GM21367 (cell line): ENCODE data around the gene LPCAT1.
"Not testable (repeated sequence)": the region's sequence is repeated elsewhere in the genome, so short reads cannot be mapped to it uniquely, and the experiment has no call there.

Experiments used
- ATAC-seq: cut with Tn5 transposase; IDR thresholded peaks from one replicate; pipeline ENCODE4 v1.9.1; 2021; ENCODE audit not compliant: unreplicated experiment

The LPCAT1 gene

DNA sequence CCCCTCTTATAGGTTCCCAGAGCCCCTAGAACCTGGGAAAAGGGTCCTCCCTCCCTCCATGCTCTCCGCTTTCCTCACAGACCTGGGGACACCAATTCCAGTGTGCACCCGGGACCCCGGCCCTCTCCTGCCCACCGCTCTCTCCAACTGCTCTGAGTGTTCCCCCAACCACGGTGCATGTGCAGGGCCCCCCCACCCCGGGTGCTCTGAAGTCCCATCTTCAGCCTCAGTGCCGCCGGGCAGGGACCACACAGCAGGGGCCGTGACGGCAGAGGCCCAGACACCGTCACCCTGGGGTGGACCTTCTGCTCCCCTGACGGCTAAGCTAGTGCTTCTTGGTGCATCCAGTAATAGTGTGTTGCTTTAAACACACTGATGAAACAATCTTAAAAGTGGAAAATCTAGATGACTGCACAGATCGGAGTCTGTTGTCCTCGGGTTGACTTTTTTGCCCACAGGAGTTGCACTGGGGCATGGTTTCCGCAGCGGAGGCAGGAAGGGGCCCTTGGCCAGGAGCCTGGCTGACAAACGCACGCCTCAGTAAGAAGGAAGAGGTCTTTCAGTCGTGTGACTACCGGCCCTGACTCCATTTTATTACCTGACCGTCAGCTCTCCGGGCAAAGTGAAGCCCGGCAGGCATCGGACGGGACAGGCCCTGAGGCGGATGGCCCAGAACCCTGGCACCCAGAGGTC lies 42.3 kb downstream of the LPCAT1 start:
- ATAC-seq, result no peak

DNA sequence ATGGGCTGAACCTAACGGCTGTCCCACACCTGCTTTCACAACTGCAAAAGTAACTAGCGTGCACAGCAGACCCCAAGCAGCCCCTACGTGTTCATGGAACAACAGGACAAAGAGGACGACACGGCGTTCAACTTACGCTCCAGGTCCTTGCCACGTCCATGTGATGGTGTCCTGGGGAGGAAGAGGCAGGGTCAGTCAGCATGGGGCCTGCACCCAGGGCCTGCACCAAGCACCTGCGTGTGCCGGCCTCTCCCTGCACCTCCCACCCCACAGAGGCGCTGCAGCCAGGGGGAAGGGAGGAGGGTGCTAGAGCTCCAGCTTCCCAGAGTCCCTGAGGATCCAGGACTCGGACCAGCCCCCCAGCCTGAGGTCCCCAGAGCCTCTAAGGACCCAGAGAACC lies 43.0 kb downstream of the LPCAT1 start:
- ATAC-seq, result no peak

DNA sequence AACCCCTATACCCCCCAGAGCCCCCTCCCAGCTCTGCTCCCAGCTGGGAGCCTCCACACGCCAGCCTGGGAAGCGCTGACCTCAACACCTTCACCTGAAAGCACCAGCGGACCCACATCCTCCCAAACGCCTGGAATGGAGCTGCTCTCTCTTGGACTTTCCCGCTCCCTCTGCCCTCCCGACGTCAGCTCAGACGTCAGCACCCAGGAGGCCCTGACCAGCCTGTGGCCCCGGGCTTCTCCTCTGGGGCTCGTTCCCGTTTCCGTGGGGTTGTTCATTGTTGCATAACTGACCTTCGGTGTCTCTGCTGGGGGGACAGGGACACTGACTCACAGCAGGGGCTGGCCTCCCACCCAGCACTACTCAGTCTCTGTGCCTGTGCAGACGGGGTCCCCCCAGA lies 43.5 kb downstream of the LPCAT1 start:
- no peak for ATAC-seq

DNA sequence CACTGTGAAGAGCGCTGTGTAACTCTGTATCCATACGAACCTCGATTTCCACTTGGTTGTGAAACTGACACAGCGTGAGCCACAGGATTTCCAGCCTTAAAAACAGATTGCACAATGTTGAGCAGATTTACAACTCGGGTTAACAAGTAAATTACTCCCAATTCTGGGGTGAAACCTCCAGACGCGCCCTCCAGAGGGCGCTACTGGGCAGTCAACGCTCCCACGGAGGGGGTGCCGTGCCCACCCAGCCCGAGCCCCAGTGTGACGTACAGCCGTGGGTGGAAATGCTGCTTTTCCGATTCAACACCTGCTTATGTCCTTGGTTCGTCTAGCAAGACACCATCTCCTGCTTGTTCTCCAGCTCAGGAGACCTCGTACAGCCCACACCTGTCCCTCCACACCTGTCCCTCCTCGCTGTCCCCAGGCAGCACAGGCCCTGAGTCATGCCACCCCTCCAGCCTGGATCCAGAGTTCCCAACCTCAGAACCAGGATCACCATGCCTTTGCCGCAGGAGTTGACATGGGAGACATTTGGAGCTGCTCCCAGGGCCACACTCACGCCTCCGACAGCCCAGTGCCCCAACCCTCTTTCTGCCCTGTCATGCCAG lies 44.1 kb downstream of the LPCAT1 start:
- ATAC-seq, result no peak

- no peak for ATAC-seq
Observed at GRCh38 chr5:1479066-1479465, 44.7 kb downstream of the LPCAT1 start.

GRCh38 chr5:1478271-1479035 lies 45.3 kb downstream of the LPCAT1 start:
- no peak for ATAC-seq

- no peak for ATAC-seq
Observed at GRCh38 chr5:1477341-1477740, 46.4 kb downstream of the LPCAT1 start.

DNA sequence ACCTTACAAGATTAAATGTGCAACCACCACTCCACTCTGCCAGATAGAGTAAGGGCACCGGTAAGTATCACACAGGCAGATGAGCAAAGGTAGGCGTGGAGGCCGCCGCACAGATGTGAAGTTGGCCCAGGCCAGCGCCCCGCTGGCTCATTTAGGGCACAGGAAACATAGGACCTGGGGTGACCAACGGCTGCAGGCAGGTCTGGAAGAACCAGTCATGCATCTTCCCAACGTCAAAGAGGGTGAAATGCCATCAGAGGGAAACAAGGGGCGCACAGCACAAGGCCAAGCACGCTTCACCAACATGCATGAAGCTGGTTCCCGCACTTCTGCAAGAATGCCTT lies 46.8 kb downstream of the LPCAT1 start:
- no peak for ATAC-seq

DNA sequence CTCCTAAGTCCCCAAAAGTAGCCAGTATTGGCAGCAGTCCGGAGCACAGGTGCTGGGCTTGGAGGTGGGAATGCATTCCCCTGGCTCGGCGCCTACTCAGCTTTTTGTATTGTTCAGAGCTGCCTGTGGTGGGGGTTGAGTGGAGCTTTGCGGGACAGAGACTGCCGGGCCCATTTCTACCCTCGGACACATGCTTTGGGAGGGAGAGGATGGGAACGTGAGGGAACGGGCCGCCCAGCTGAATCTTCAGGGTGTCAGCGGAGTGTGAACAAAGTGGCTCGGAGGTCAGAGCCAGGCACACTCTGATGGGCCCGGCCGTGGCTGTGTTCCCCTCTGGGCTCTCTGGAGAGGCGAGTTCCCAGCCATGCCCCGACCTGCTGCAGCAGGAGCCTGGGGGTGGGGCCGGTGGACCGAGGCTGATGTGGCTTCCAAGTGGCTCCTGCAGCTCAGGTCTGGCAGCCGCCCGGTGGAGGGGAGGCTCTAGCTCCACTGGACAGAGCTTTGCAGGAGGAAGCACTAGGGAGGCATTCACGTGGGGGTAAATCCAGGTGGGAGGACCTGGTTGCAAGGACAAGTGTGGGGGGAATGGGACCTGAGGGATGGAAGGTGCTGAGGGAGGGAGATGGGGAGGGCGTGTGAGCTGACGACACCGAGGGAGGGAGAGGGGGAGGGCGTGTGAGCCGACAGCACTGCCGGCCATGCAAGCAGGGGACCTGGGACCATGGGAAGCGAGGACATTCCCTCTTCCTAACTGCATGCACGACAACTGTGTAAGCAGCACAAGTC lies 47.4 kb downstream of the LPCAT1 start:
- no peak for ATAC-seq

- ATAC-seq, result not testable (repeated sequence)
Observed at GRCh38 chr5:1475544-1475900, 48.2 kb downstream of the LPCAT1 start.

DNA sequence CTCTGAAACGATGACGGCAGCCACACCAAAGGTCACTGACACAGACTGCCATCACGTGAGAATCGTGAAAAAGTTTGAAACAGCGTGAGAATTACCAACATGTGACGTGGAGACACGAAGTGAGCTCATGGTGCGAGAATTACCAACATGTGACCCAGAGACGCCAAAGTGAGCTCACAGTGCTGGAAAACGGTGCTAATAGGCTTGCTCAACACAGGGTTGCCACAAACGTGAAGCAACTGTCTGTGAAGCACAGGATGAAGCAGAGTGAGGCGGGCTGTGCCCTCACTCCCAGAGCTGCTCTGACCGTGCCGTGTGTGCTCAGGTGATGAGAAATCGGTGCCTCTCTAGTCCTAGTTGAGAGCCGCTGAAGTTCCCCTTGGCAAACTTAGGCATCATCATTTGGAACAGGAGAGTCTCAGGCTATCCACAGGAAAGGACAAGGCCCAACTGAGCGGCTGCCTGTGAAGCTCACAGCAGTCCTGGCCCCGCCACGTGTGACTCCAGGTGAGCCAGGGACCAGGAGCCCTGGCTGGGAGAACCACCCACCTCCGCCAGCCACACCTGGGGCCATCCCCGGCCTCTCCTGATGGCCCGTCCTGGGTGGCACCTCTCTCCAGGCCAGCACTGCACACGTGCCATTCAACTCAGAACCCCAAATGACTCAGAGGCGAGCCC lies 48.8 kb downstream of the LPCAT1 start:
- ATAC-seq, result no peak

GRCh38 chr5:1474183-1474839 lies 49.4 kb downstream of the LPCAT1 start:
- no peak for ATAC-seq

DNA sequence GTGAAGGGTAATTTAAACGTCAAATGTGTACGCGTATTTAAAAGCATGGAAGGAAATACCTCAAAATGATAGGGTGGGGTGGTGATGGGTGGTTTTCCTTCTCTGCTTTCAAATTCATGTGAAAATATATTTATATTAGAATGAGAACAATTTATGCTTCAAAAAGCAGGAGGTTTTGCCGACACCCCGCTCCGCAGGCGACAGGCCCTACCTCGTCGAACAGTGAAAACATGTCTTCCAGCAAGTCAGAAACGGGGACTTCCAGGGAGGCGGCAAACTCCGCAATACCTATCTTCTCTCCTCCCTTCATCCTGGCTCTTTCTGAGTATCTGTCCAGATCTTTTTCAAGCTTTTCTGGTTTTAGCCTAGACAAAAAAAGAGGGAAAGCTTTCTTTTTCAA lies 50.0 kb downstream of the LPCAT1 start:
- no peak for ATAC-seq

GRCh38 chr5:1472964-1473628 lies 50.7 kb downstream of the LPCAT1 start:
- ATAC-seq, result no peak

GRCh38 chr5:1471997-1472963 lies 51.5 kb downstream of the LPCAT1 start:
- ATAC-seq, result no peak

- no peak for ATAC-seq
Observed at GRCh38 chr5:1471240-1471853, 52.4 kb downstream of the LPCAT1 start.

- no peak for ATAC-seq
Observed at GRCh38 chr5:1470762-1471211, 53.0 kb downstream of the LPCAT1 start.
